HEK293 (cell line): ENCODE data around the gene RNF4.

Experiments
- CTCF ChIA-PET: fragments of 350-600 bp; formaldehyde crosslinking; extraction: SDS; loops from one replicate; lab custom pipeline; 2021; ENCODE audit warnings: antibody characterized with exemption; lab: Yijun Ruan, JAX
- POLR2A ChIA-PET: fragments of 300-600 bp; formaldehyde crosslinking; extraction: SDS; loops from one replicate; lab custom pipeline; 2020; ENCODE audit warnings: antibody characterized with exemption, inconsistent platforms; lab: Yijun Ruan, JAX
- H3K27ac ChIP-seq: fragments of 200-500 bp; sonication (Bioruptor generic); 2 replicates; pipeline ENCODE4 v1.5.1; 2014; ENCODE audit warnings: low read depth, low read length, control low read depth, inconsistent platforms; ENCODE audit errors: extremely low read depth
- H3K36me3 ChIP-seq, 2 experiments: fragments of 200-500 bp in 1 of 2; sonication (Bioruptor generic) in 1 of 2; 1 replicate in 1 of 2; 2 replicates in 1 of 2; pipeline ENCODE4 v1.5.1; 2014 to 2017; ENCODE audit warnings: inconsistent platforms in 2 of 2, low read length in 2 of 2; ENCODE audit not compliant: control insufficient read depth in 2 of 2, insufficient read depth in 1 of 2
- H3K4me1 ChIP-seq: fragments of 200-500 bp; sonication (Bioruptor generic); 2 replicates; pipeline ENCODE4 v1.5.1; 2014; ENCODE audit warnings: mild to moderate bottlenecking, low read length, inconsistent platforms; ENCODE audit not compliant: control insufficient read depth, insufficient read depth
- H3K4me3 ChIP-seq: 2 replicates; pipeline ENCODE4 v1.5.1; 2011; ENCODE audit warnings: low read depth, mild to moderate bottlenecking, control low read depth, low read length, moderate library complexity
- H3K9me3 ChIP-seq: fragments of 200-500 bp; sonication (Bioruptor generic); 2 replicates; pipeline ENCODE4 v1.5.1; 2014; ENCODE audit warnings: low read depth, low read length, inconsistent platforms; ENCODE audit not compliant: control insufficient read depth, insufficient read depth
- EGR2 ChIP-seq: fragments of 450-650 bp; formaldehyde crosslinking; IDR thresholded peaks from 2 replicates; pipeline ENCODE4 v1.5.1; 2016; ENCODE audit warnings: low read depth, missing biosample characterization, missing genetic modification characterization
- ELK4 ChIP-seq: IDR thresholded peaks from 2 replicates; pipeline ENCODE4 v1.6.1; 2011; ENCODE audit warnings: mild to moderate bottlenecking, low read depth, low read length, borderline replicate concordance
- KLF10 ChIP-seq: fragments of 450-650 bp; IDR thresholded peaks from 2 replicates; pipeline ENCODE4 v1.5.1; 2018; ENCODE audit warnings: missing biosample characterization, mild to moderate bottlenecking, missing genetic modification characterization
- PRDM2 ChIP-seq: fragments of 450-650 bp; formaldehyde crosslinking; IDR thresholded peaks from 2 replicates; pipeline ENCODE4 v1.5.1; 2016; ENCODE audit warnings: missing biosample characterization, missing genetic modification characterization, borderline replicate concordance
- SP3 ChIP-seq: fragments of 450-650 bp; formaldehyde crosslinking; IDR thresholded peaks from 2 replicates; pipeline ENCODE4 v1.5.1; 2016; ENCODE audit warnings: missing biosample characterization, missing genetic modification characterization
- TSHZ1 ChIP-seq: fragments of 450-650 bp; formaldehyde crosslinking; IDR thresholded peaks from 2 replicates; pipeline ENCODE4 v1.5.1; 2016; ENCODE audit warnings: missing biosample characterization, missing genetic modification characterization, borderline replicate concordance
- ZBTB17 ChIP-seq: fragments of 450-650 bp; formaldehyde crosslinking; IDR thresholded peaks from 2 replicates; pipeline ENCODE4 v1.5.1; 2016; ENCODE audit warnings: missing biosample characterization, missing genetic modification characterization
- ZBTB20 ChIP-seq: fragments of 450-650 bp; formaldehyde crosslinking; IDR thresholded peaks from 2 replicates; pipeline ENCODE4 v1.5.1; 2016; ENCODE audit warnings: missing biosample characterization, missing genetic modification characterization
- ZBTB48 ChIP-seq: fragments of 450-650 bp; formaldehyde crosslinking; IDR thresholded peaks from 2 replicates; pipeline ENCODE4 v1.5.1; 2016; ENCODE audit warnings: missing biosample characterization, missing genetic modification characterization
- ZBTB8A ChIP-seq: fragments of 450-650 bp; formaldehyde crosslinking; IDR thresholded peaks from 2 replicates; pipeline ENCODE4 v1.5.1; 2016; ENCODE audit warnings: missing biosample characterization, missing genetic modification characterization
- ZEB2 ChIP-seq: fragments of 450-650 bp; formaldehyde crosslinking; IDR thresholded peaks from 2 replicates; pipeline ENCODE4 v1.5.1; 2016; ENCODE audit warnings: missing biosample characterization, missing genetic modification characterization
- ZNF132 ChIP-seq: fragments of 450-650 bp; formaldehyde crosslinking; IDR thresholded peaks from 2 replicates; pipeline ENCODE4 v1.5.1; 2017; ENCODE audit warnings: missing biosample characterization, missing genetic modification characterization, borderline replicate concordance
- ZNF157 ChIP-seq: fragments of 450-650 bp; formaldehyde crosslinking; IDR thresholded peaks from 2 replicates; pipeline ENCODE4 v1.5.1; 2016; ENCODE audit warnings: missing biosample characterization, missing genetic modification characterization
- ZNF2 ChIP-seq: fragments of 450-650 bp; formaldehyde crosslinking; IDR thresholded peaks from 2 replicates; pipeline ENCODE4 v1.5.1; 2016; ENCODE audit warnings: missing biosample characterization, missing genetic modification characterization
- ZNF223 ChIP-seq: fragments of 450-650 bp; formaldehyde crosslinking; IDR thresholded peaks from 2 replicates; pipeline ENCODE4 v1.5.1; 2016; ENCODE audit warnings: missing biosample characterization, missing genetic modification characterization
- ZNF23 ChIP-seq: fragments of 450-650 bp; formaldehyde crosslinking; IDR thresholded peaks from 2 replicates; pipeline ENCODE4 v1.5.1; 2016; ENCODE audit warnings: missing biosample characterization, missing genetic modification characterization, borderline replicate concordance
- ZNF335 ChIP-seq: fragments of 450-650 bp; formaldehyde crosslinking; conservative IDR thresholded peaks from 2 replicates; pipeline ENCODE4 v1.5.1; 2016; ENCODE audit warnings: missing biosample characterization, missing genetic modification characterization
- ZNF354C ChIP-seq: fragments of 450-650 bp; formaldehyde crosslinking; IDR thresholded peaks from 2 replicates; pipeline ENCODE4 v1.5.1; 2016; ENCODE audit warnings: missing biosample characterization, missing genetic modification characterization, low read depth, borderline replicate concordance
- ZNF366 ChIP-seq: fragments of 450-650 bp; formaldehyde crosslinking; conservative IDR thresholded peaks from 2 replicates; pipeline ENCODE4 v1.5.1; 2016; ENCODE audit warnings: missing biosample characterization, missing genetic modification characterization
- ZNF501 ChIP-seq: fragments of 450-650 bp; formaldehyde crosslinking; IDR thresholded peaks from 2 replicates; pipeline ENCODE4 v1.5.1; 2016; ENCODE audit warnings: missing biosample characterization, missing genetic modification characterization
- ZNF558 ChIP-seq: fragments of 450-650 bp; formaldehyde crosslinking; IDR thresholded peaks from 2 replicates; pipeline ENCODE4 v1.5.1; 2016; ENCODE audit warnings: missing biosample characterization, missing genetic modification characterization
- ZNF600 ChIP-seq: fragments of 450-650 bp; formaldehyde crosslinking; IDR thresholded peaks from 2 replicates; pipeline ENCODE4 v1.5.1; 2016; ENCODE audit warnings: missing biosample characterization, missing genetic modification characterization
- ZNF623 ChIP-seq: fragments of 450-650 bp; formaldehyde crosslinking; IDR thresholded peaks from 2 replicates; pipeline ENCODE4 v1.5.1; 2016; ENCODE audit warnings: missing biosample characterization, missing genetic modification characterization
- ZSCAN23 ChIP-seq: fragments of 450-650 bp; formaldehyde crosslinking; IDR thresholded peaks from 2 replicates; pipeline ENCODE4 v1.5.1; 2016; ENCODE audit warnings: missing biosample characterization, missing genetic modification characterization
- ZSCAN5A ChIP-seq: fragments of 450-650 bp; formaldehyde crosslinking; IDR thresholded peaks from 2 replicates; pipeline ENCODE4 v1.5.1; 2016; ENCODE audit warnings: missing biosample characterization, missing genetic modification characterization

The RNF4 gene

GRCh38 chr4:2468456-2469191 is at the start of gene RNF4:
Gene RNF4 (plus strand): TSS chr4:2469106. CDS start chr4:2490494, 21,388 bp downstream.
- H3K36me3 ChIP-seq, result peaks cover 5 to 27% of the 10 kb centered on the region in 2 experiments; a peak in 2 of 3 replicates
- no peaks in the 10 kb centered on the region for H3K9me3 ChIP-seq
- ChIA-PET POLR2A (interaction anchor here (0.6 to 1.8 kb wide), 16 partner anchors 9 to 467 kb away, joined by 3 to 9 read pairs (median 3); partner anchors contain the start of genes CFAP99, FAM193A, HAUS3 and MXD4), CTCF (interaction anchor here (0.6 to 2.0 kb wide), 4 partner anchors 24 to 516 kb away, joined by 3 to 8 read pairs (median 3); no protein-coding TSS in a partner anchor)
- peak within 1 kb of the TSS; percentile 78 for H3K4me3 ChIP-seq
- peaks cover 3% of the 10 kb centered on the region; the same call in 1 of the 2 replicates for H3K4me1 ChIP-seq
- peak within 1 kb of the TSS; percentile 88 for H3K27ac ChIP-seq
- peak; percentile 69; the same call in 1 of the 2 replicates for TF ChIP-seq ZEB2 (tag by site-specific recombination)
- 0 out of 2 replicates have a peak, but pooled peaks have one; percentile 21 for TF ChIP-seq ZNF2 (tag by site-specific recombination)
- TF ChIP-seq ZNF23, result no peak
- TF ChIP-seq TSHZ1, result no peak
- peak; percentile 43; the same call in 1 of the 2 replicates for TF ChIP-seq ZBTB20 (tag by site-specific recombination)
- peak; percentile 64; the same call in 1 of the 2 replicates for TF ChIP-seq EGR2 (tag by site-specific recombination)
- TF ChIP-seq ZNF558 (tag by site-specific recombination), result no peak
- TF ChIP-seq ZNF366, result no peak
- peak; percentile 67; the same call in 1 of the 2 replicates for TF ChIP-seq ELK4
- no peak for TF ChIP-seq ZSCAN23 (tag by site-specific recombination)
- TF ChIP-seq ZBTB48 (tag by site-specific recombination), result peak; percentile 39; the same call in 1 of the 2 replicates
- TF ChIP-seq ZNF623 (tag by site-specific recombination), result no peak
- TF ChIP-seq ZNF335 (tag by site-specific recombination), result peak; percentile 50
- TF ChIP-seq ZNF132 (tag by site-specific recombination), result no peak
- 0 out of 2 replicates have a peak, but pooled peaks have one; percentile 35 for TF ChIP-seq ZNF501 (tag by site-specific recombination)
- peak; percentile 80 for TF ChIP-seq SP3 (tag by site-specific recombination)
- TF ChIP-seq ZNF223 (tag by site-specific recombination), result no peak
- peak; percentile 66 for TF ChIP-seq ZBTB17 (tag by site-specific recombination)
- 0 out of 2 replicates have a peak, but pooled peaks have one; percentile 24 for TF ChIP-seq KLF10 (tag by site-specific recombination)
- peak; percentile 98 for TF ChIP-seq ZBTB8A (tag by site-specific recombination)
- TF ChIP-seq PRDM2 (tag by site-specific recombination), result no peak
- no peak for TF ChIP-seq ZNF157
- no peak for TF ChIP-seq ZSCAN5A (tag by site-specific recombination)
- no peak for TF ChIP-seq ZNF354C (tag by site-specific recombination)
- TF ChIP-seq ZNF600 (tag by site-specific recombination), result 0 out of 2 replicates have a peak, but pooled peaks have one; percentile 56
